Ovary (tissue), 9 donors: ENCODE data around the gene NOX3. TPM values are rescaled to one million over a fixed set of nuclear protein-coding genes. Genes with fewer than 3 reads are reported as not detected.

Source experiments
- DNase-seq, 5 donors: peaks; one replicate each; pipeline ENCODE4 v3.0.0-alpha.2; 2019 to 2020
- H3K27ac ChIP-seq, 2 donors: fragments of 200-600 bp; one replicate each; pipeline versions ENCODE4 v1.5.1 to v1.8.0; 2019 to 2022
- H3K27me3 ChIP-seq: fragments of 200-600 bp; one replicate; pipeline ENCODE4 v1.8.0; 2022
- H3K36me3 ChIP-seq: fragments of 200-600 bp; sonication (generic); one replicate; pipeline ENCODE4 v1.5.1; 2019
- H3K4me1 ChIP-seq: one replicate; pipeline ENCODE4 v1.8.1; 2013; ENCODE audit warnings: mild to moderate bottlenecking, moderate library complexity; ENCODE audit not compliant: insufficient read depth
- H3K4me3 ChIP-seq: fragments of 200-600 bp; sonication (generic); one replicate; pipeline ENCODE4 v1.5.1; 2017
- H3K9me3 ChIP-seq, 2 donors: fragments of 200-600 bp in 1 of 2; sonication (generic) in 1 of 2; one replicate each; pipeline versions ENCODE4 v1.5.1 to v1.8.1; 2013 to 2019; ENCODE audit warnings: mild to moderate bottlenecking in 1 of 2, moderate library complexity in 1 of 2
- CTCF ChIP-seq, 3 donors: fragments of 450-650 bp in 2 of 3; fragments of 200-600 bp in 1 of 3; IDR thresholded peaks; one replicate each; pipeline versions ENCODE4 v1.5.1 to v1.8.0; 2016 to 2022; ENCODE audit warnings: antibody characterized with exemption in 3 of 3, mild to moderate bottlenecking in 1 of 3
- EP300 ChIP-seq: sonication (generic); formaldehyde crosslinking; IDR thresholded peaks from one replicate; pipeline ENCODE4 v1.6.1; 2017; ENCODE audit warnings: antibody characterized with exemption
- POLR2A ChIP-seq: fragments of 450-650 bp; IDR thresholded peaks from one replicate; pipeline ENCODE4 v1.6.1; 2017; ENCODE audit warnings: antibody characterized with exemption, mild to moderate bottlenecking, moderate library complexity
- WGBS, 3 donors: extraction: QIAGEN DNeasy Blood & Tissue Kit in 1 of 3; methylation state at CpG; one replicate each; pipeline versions ENCODE4 v1.1.5 to v1.1.7; 2013 to 2017; 5-methylcytosine and 5-hydroxymethylcytosine counted together
- intact Hi-C, 4 donors: fragments of 100-400 bp; cut with DNase I; formaldehyde crosslinking; loops; one replicate each; pipeline versions ENCODE4 v1.11.0 to v1.15.1; 2022 to 2023
- polyA plus RNA-seq, 2 donors: library from polyadenylated mRNA; stranded (reverse); fragments of 200-250 nt in 1 of 2; fragments of 350-450 nt in 1 of 2; fragmentation: Illumina TruSeq in 1 of 2; extraction: RNeasy Lipid Tissue Mini Kit (QIAGEN cat#74804) in 1 of 2; gene quantifications; one replicate each; pipeline ENCODE4 v1.2.3, GENCODE V29; 2013 to 2014
- total RNA-seq, 7 donors: library from RNA; depleted of rRNA in 2 of 7; stranded (reverse); fragments of >200 nt in 2 of 7; fragmentation: NEBNext Ultra II Directional in 3 of 7; extraction: Animal tissue kit (Norgen Biotek cat#: 25700) in 3 of 7; gene quantifications; one replicate each; pipeline versions ENCODE4 v1.1.0 to v1.2.4, GENCODE V29; 2016 to 2023
- donor health status: DM: no; HTN: no; CAD: no; lungs with moderate emphysema.
- donor health status: DM: no; HTN: no; CAD: no.
- donor health status: Bipolar disorder and iron deficiency.
- donor health status: DM: yes; HTN: yes; CAD: no.
- donor health status: DM: no; HTN: no; CAD: no.
- donor health status: DM: yes; HTN: yes; CAD: no.

NOX3 gene
- total and polyA plus RNA-seq, 9 donors = not detected

GRCh38 chr6:155402656-155403304 is 52.9 kb downstream of the NOX3 start:
- TF ChIP-seq CTCF (IDR thresholded peaks at IDR 0.05) (no peak), EP300 (no peak), POLR2A (no peak)
- WGBS, 3 donors = 48 to 52% (median 50%) methylated on average over 7 of the region's 7 CpGs
- no peaks in the 10 kb centered on the region for H3K9me3 ChIP-seq
- no peaks in the 10 kb centered on the region for H3K4me1 ChIP-seq
- no peaks in the 10 kb centered on the region for H3K27me3 ChIP-seq
- no peak overlapping the region for H3K27ac ChIP-seq
- H3K4me3 ChIP-seq = no peak overlapping the region
- DNase-seq = no peak
- intact Hi-C loops = no loop called here
- no peaks in the 10 kb centered on the region for H3K36me3 ChIP-seq

GRCh38 chr6:155400654-155400965 is 55.0 kb downstream of the NOX3 start:
- H3K27me3 ChIP-seq = no peaks in the 10 kb centered on the region
- intact Hi-C loops = no loop called here
- H3K9me3 ChIP-seq = no peaks in the 10 kb centered on the region
- no peaks in the 10 kb centered on the region for H3K36me3 ChIP-seq
- DNase-seq = no peak
- WGBS, 3 donors = 26 to 43% (median 37%) methylated on average over 2 of the region's 2 CpGs
- H3K27ac ChIP-seq = no peak overlapping the region
- TF ChIP-seq POLR2A (no peak), EP300 (no peak), CTCF (IDR thresholded peaks at IDR 0.05) (no peak)
- H3K4me3 ChIP-seq = no peak overlapping the region
- no peaks in the 10 kb centered on the region for H3K4me1 ChIP-seq

- H3K36me3 ChIP-seq = no peaks in the 10 kb centered on the region
- TF ChIP-seq CTCF (IDR thresholded peaks at IDR 0.05) (no peak), EP300 (no peak), POLR2A (no peak)
- WGBS, 3 donors = 33 to 40% (median 38%) methylated on average over 15 of the region's 15 CpGs
- no peaks in the 10 kb centered on the region for H3K4me1 ChIP-seq
- no peaks in the 10 kb centered on the region for H3K9me3 ChIP-seq
- intact Hi-C loops = no loop called here
- no peaks in the 10 kb centered on the region for H3K27me3 ChIP-seq
- no peak overlapping the region for H3K27ac ChIP-seq
- DNase-seq = no peak
- no peak overlapping the region for H3K4me3 ChIP-seq
These were observed 55.6 kb downstream of the NOX3 start for GRCh38 chr6:155399745-155400653.

GRCh38 chr6:155399062-155399744 is 56.4 kb downstream of the NOX3 start:
- Histone ChIP-seq H3K4me3 (no peak overlapping the region), H3K4me1 (no peaks in the 10 kb centered on the region), H3K27me3 (no peaks in the 10 kb centered on the region), H3K9me3 (no peaks in the 10 kb centered on the region), H3K27ac (no peak overlapping the region), H3K36me3 (no peaks in the 10 kb centered on the region)
- TF ChIP-seq CTCF (IDR thresholded peaks at IDR 0.05) (no peak), EP300 (no peak), POLR2A (no peak)
- no peak for DNase-seq
- WGBS, 3 donors = 72 to 84% (median 83%) methylated on average over 5 of the region's 5 CpGs
- intact Hi-C loops = no loop called here
